ENCODE data around the gene LRMDA. TPM values are rescaled to one million over a fixed set of nuclear protein-coding genes. Genes with fewer than 3 reads are reported as not detected.
A peak's percentile ranks its signal among the peaks of the same experiment; 100 is the strongest.

The LRMDA gene
- total and polyA plus RNA-seq, 2 of the 13 experiments (the other 11 are each of a cell fraction or from before 2014, with no cell fraction given) = 13.4 to 22.0 TPM

DNA sequence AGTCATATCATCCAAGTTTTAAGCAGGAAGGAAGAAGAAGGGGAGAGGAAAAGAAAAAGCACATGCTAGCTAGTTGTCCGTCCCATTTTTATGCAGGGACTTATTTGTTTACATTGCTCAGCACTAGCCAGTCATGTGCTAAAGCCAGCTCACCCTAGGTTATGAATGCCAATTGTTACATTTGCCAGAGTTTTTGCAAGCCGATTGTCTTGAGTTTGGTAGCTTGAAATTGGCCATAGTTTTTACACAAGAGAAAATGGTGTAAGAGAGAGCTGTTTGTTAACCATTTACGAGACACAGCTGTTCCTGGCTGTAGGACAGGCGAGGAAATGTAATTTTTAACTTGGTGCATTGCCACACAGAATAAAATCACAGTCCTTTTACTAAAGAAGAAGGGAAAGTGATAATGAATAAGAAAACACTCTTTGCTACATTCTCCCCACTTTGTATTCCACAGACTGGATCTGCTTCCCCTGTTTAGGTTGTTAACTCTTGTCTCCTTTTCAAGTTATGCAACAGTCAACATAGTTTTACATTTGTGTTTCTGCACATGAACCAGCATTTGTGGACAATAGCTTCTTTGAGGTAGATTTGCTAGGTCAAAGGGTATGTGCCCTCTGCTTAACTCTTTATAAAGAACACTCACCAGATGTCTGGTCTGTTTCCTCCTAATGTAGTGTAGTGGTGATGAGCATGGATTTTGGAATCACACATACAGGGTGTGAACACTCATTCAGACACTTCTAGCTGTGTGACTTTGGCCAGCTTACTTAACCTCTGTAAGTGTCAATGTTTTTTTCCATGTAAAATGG, 357.2 kb downstream of the LRMDA start (continued):
- TF ChIP-seq, protein P1, sequence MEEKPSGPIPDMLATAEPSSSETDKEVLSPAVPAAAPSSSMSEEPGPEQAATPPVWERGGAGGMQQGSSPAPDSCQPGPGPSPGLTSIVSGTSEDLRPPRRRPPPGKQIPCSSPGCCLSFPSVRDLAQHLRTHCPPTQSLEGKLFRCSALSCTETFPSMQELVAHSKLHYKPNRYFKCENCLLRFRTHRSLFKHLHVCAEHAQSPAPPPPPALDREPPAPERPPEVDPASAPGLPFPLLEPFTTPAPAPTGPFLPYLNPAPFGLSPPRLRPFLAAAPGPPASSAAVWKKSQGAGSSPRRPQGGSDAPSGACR (CRISPR knock-in tag; IDR thresholded peaks at IDR 0.05) = peak; percentile 84
- TF ChIP-seq DNMT3B (CRISPR knock-in tag; conservative IDR thresholded peaks at IDR 0.05) = no peak
- no peak for TF ChIP-seq MTA3 (CRISPR knock-in tag; IDR thresholded peaks at IDR 0.05)
- TF ChIP-seq CEBPG (CRISPR knock-in tag; IDR thresholded peaks at IDR 0.05) = peak; percentile 93
- TF ChIP-seq, protein P2, sequence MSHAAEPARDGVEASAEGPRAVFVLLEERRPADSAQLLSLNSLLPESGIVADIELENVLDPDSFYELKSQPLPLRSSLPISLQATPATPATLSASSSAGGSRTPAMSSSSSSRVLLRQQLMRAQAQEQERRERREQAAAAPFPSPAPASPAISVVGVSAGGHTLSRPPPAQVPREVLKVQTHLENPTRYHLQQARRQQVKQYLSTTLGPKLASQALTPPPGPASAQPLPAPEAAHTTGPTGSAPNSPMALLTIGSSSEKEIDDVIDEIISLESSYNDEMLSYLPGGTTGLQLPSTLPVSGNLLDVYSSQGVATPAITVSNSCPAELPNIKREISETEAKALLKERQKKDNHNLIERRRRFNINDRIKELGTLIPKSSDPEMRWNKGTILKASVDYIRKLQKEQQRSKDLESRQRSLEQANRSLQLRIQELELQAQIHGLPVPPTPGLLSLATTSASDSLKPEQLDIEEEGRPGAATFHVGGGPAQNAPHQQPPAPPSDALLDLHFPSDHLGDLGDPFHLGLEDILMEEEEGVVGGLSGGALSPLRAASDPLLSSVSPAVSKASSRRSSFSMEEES (CRISPR knock-in tag; IDR thresholded peaks at IDR 0.05) = peak; percentile 43; the same call in 1 of the 2 replicates
- no peak for TF ChIP-seq PHF20 (CRISPR knock-in tag; IDR thresholded peaks at IDR 0.05)
- TF ChIP-seq PAF1 (CRISPR knock-in tag; IDR thresholded peaks at IDR 0.05) = no peak
- peak; percentile 38; the same call in 1 of the 2 replicates for TF ChIP-seq YEATS2 (CRISPR knock-in tag; IDR thresholded peaks at IDR 0.05; ENCODE audit: borderline replicate concordance)
- TF ChIP-seq RBAK (CRISPR knock-in tag; IDR thresholded peaks at IDR 0.05) = no peak
- TF ChIP-seq, protein P3, sequence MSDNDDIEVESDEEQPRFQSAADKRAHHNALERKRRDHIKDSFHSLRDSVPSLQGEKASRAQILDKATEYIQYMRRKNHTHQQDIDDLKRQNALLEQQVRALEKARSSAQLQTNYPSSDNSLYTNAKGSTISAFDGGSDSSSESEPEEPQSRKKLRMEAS (IDR thresholded peaks at IDR 0.05) = peak; percentile 37
- no peak for TF ChIP-seq HMGA1 (CRISPR knock-in tag; conservative IDR thresholded peaks at IDR 0.05)
- peak; percentile 78 for TF ChIP-seq CEBPB (IDR thresholded peaks at IDR 0.05; ENCODE audit: borderline replicate concordance, low read depth, low read length)
- no peak for TF ChIP-seq GTF2F1 (IDR thresholded peaks at IDR 0.05; ENCODE audit: low read length)
- TF ChIP-seq, protein P4, sequence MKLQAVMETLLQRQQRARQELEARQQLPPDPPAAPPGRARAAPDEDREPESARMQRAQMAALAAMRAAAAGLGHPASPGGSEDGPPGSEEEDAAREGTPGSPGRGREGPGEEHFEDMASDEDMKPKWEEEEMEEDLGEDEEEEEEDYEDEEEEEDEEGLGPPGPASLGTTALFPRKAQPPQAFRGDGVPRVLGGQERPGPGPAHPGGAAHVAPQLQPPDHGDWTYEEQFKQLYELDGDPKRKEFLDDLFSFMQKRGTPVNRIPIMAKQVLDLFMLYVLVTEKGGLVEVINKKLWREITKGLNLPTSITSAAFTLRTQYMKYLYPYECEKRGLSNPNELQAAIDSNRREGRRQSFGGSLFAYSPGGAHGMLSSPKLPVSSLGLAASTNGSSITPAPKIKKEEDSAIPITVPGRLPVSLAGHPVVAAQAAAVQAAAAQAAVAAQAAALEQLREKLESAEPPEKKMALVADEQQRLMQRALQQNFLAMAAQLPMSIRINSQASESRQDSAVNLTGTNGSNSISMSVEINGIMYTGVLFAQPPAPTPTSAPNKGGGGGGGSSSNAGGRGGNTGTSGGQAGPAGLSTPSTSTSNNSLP (IDR thresholded peaks at IDR 0.05; ENCODE audit: low read depth, low read length) = 0 out of 2 replicates have a peak, but pooled peaks have one; percentile 37
- peak; percentile 94 for TF ChIP-seq RARA (CRISPR knock-in tag; IDR thresholded peaks at IDR 0.05)
- peak; percentile 12; the same call in 1 of the 2 replicates for TF ChIP-seq STAG1 (CRISPR knock-in tag; IDR thresholded peaks at IDR 0.05)
- no peak for TF ChIP-seq DR1 (CRISPR knock-in tag; IDR thresholded peaks at IDR 0.05)
- no peak; the same call in 1 of the 2 replicates for TF ChIP-seq SSRP1 (CRISPR knock-in tag; IDR thresholded peaks at IDR 0.05)
- TF ChIP-seq, protein P5, sequence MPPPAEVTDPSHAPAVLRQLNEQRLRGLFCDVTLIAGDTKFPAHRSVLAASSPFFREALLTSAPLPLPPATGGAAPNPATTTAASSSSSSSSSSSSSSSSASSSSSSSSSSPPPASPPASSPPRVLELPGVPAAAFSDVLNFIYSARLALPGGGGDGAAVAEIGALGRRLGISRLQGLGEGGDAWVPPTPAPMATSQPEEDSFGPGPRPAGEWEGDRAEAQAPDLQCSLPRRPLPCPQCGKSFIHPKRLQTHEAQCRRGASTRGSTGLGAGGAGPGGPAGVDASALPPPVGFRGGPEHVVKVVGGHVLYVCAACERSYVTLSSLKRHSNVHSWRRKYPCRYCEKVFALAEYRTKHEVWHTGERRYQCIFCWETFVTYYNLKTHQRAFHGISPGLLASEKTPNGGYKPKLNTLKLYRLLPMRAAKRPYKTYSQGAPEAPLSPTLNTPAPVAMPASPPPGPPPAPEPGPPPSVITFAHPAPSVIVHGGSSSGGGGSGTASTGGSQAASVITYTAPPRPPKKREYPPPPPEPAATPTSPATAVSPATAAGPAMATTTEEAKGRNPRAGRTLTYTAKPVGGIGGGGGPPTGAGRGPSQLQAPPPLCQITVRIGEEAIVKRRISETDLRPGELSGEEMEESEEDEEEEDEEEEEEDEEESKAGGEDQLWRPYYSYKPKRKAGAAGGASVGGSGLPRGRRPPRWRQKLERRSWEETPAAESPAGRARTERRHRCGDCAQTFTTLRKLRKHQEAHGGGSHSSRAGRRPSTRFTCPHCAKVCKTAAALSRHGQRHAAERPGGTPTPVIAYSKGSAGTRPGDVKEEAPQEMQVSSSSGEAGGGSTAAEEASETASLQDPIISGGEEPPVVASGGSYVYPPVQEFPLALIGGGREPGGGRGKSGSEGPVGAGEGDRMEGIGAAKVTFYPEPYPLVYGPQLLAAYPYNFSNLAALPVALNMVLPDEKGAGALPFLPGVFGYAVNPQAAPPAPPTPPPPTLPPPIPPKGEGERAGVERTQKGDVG (CRISPR knock-in tag; IDR thresholded peaks at IDR 0.05; ENCODE audit: borderline replicate concordance) = no peak
- TF ChIP-seq SALL1 (CRISPR knock-in tag; IDR thresholded peaks at IDR 0.05) = peak; percentile 49; the same call in 1 of the 2 replicates
- TF ChIP-seq RCOR2 (CRISPR knock-in tag; IDR thresholded peaks at IDR 0.05) = peak; percentile 88
- no peak for TF ChIP-seq SALL2 (CRISPR knock-in tag; IDR thresholded peaks at IDR 0.05)
- TF ChIP-seq ZNF501 (CRISPR knock-in tag; IDR thresholded peaks at IDR 0.05) = no peak
- no peak for TF ChIP-seq SMAD9 (CRISPR knock-in tag; IDR thresholded peaks at IDR 0.05)

Data from HepG2 (cell line).